Measurements from ENCODE around the gene BHLHE40. TPM values are rescaled to one million over a fixed set of nuclear protein-coding genes. Genes with fewer than 3 reads are reported as not detected.

BHLHE40 gene
- total and polyA plus RNA-seq, 2 donors (not counting 3 experiments of a cell fraction or from before 2014, with no cell fraction given): 40.3 to 57.9 TPM

- peaks cover 35% of the 10 kb centered on the region for H3K4me1 ChIP-seq (ENCODE audit: control insufficient read depth, extremely low read depth, insufficient read depth, low read length)
- H3K27me3 ChIP-seq (ENCODE audit: control insufficient read depth in 2 of 2, insufficient read depth in 2 of 2, low read length in 2 of 2): no peaks in the 10 kb centered on the region
- no peaks in the 10 kb centered on the region for H3K36me3 ChIP-seq (ENCODE audit: control insufficient read depth in 2 of 2, extremely low read depth in 1 of 2, insufficient read depth in 2 of 2, low read length in 2 of 2)
- H3K4me2 ChIP-seq (ENCODE audit: insufficient read depth, low read length): no peak overlapping the region
- no peaks in the 10 kb centered on the region for H4K20me1 ChIP-seq (replicated peaks; ENCODE audit: control insufficient read depth, extremely low read depth, insufficient read depth, low read length)
- no peaks in the 10 kb centered on the region for H3K9me3 ChIP-seq (replicated peaks; ENCODE audit: control insufficient read depth, insufficient read depth, low read length)
- H2AFZ ChIP-seq (ENCODE audit: low read depth, low read length): peak overlapping the region; percentile 81
- DNase-seq (ENCODE audit: low read depth, low spot score) (no peak), FAIRE-seq (peak; percentile 67)
- no peak for TF ChIP-seq EZH2 (IDR thresholded peaks at IDR 0.05; ENCODE audit: borderline replicate concordance, low read depth, low read length, severe bottlenecking)
- peak; percentile 38 for TF ChIP-seq FOS (IDR thresholded peaks at IDR 0.05; ENCODE audit: borderline replicate concordance, insufficient read depth, low read length)
- no peak overlapping the region for H3K4me3 ChIP-seq (replicated peaks in 1 of 3; ENCODE audit: insufficient read depth in 1 of 3, low read depth in 1 of 3, low read length in 3 of 3)
- no peak overlapping the region for H3K9ac ChIP-seq (replicated peaks; ENCODE audit: extremely low read depth, insufficient read depth, low read length)
- CTCF ChIA-PET: interaction anchor here (0.6 to 1.9 kb wide), 9 partner anchors 10 to 33 kb away, joined by 3 to 8 read pairs (median 4); no protein-coding TSS in a partner anchor
- peak overlapping the region; percentile 5 for H3K27ac ChIP-seq (ENCODE audit: insufficient read depth, low read depth, low read length)
- dilution Hi-C loops (cut with MboI; ENCODE audit: extremely low pct_ligation_motif_present, low sequenced_read_pairs) (no loop called here), intact Hi-C loops (cut with micrococcal nuclease) (no loop called here)
- BruUV-seq (replicated peaks): no TSS peak
- no peaks in the 10 kb centered on the region for H3K9me1 ChIP-seq (replicated peaks; ENCODE audit: control insufficient read depth, extremely low read depth, insufficient read depth, low read length)
- H3K79me2 ChIP-seq (ENCODE audit: control insufficient read depth, insufficient read depth, low read length): no peaks in the 10 kb centered on the region
- POLR2A ChIA-PET: interaction anchor here (0.7 kb wide), 1 partner anchor 709 kb away, joined by 3 read pairs; no protein-coding TSS in a partner anchor
Observed at GRCh38 chr3:5013021-5013906, 34.0 kb downstream of the BHLHE40 start.

GRCh38 chr3:5014391-5014790 is 35.2 kb downstream of the BHLHE40 start:
- H4K20me1 ChIP-seq (replicated peaks; ENCODE audit: control insufficient read depth, extremely low read depth, insufficient read depth, low read length): no peaks in the 10 kb centered on the region
- no peak overlapping the region for H3K9ac ChIP-seq (replicated peaks; ENCODE audit: extremely low read depth, insufficient read depth, low read length)
- CTCF ChIA-PET: interaction anchor here (0.7 kb wide), 1 partner anchor 35 kb away, joined by 3 read pairs; the partner anchor contains the start of gene BHLHE40
- POLR2A ChIA-PET: no interaction called here
- no peak overlapping the region for H2AFZ ChIP-seq (ENCODE audit: low read depth, low read length)
- no peaks in the 10 kb centered on the region for H3K9me3 ChIP-seq (replicated peaks; ENCODE audit: control insufficient read depth, insufficient read depth, low read length)
- FAIRE-seq (no peak), DNase-seq (ENCODE audit: low read depth, low spot score) (no peak)
- no TSS peak for BruUV-seq (replicated peaks)
- H3K79me2 ChIP-seq (ENCODE audit: control insufficient read depth, insufficient read depth, low read length): no peaks in the 10 kb centered on the region
- no peaks in the 10 kb centered on the region for H3K9me1 ChIP-seq (replicated peaks; ENCODE audit: control insufficient read depth, extremely low read depth, insufficient read depth, low read length)
- TF ChIP-seq CTCF (IDR thresholded peaks at IDR 0.05; ENCODE audit: extremely low read depth in 1 of 2, insufficient read depth in 1 of 2, low read depth in 1 of 2, low read length in 2 of 2) (no peak), POLR2AphosphoS5 (IDR thresholded peaks at IDR 0.05; ENCODE audit: insufficient read depth, low read depth, low read length) (no peak), FOS (IDR thresholded peaks at IDR 0.05; ENCODE audit: borderline replicate concordance, insufficient read depth, low read length) (no peak), MYC (IDR thresholded peaks at IDR 0.05; ENCODE audit: low read depth, low read length) (no peak), JUN (IDR thresholded peaks at IDR 0.05; ENCODE audit: borderline replicate concordance, insufficient read depth, insufficient read length, low read depth) (no peak), EZH2 (IDR thresholded peaks at IDR 0.05; ENCODE audit: borderline replicate concordance, low read depth, low read length, severe bottlenecking) (no peak), MAX (IDR thresholded peaks at IDR 0.05; ENCODE audit: insufficient read depth, insufficient read length) (no peak), POLR2A (IDR thresholded peaks at IDR 0.05; ENCODE audit: low read depth, low read length) (no peak), GATA2 (IDR thresholded peaks at IDR 0.05; ENCODE audit: insufficient read depth, insufficient read length, low read depth, low read length) (no peak)
- H3K27ac ChIP-seq (ENCODE audit: insufficient read depth, low read depth, low read length): no peak overlapping the region
- peaks cover 35% of the 10 kb centered on the region for H3K4me1 ChIP-seq (ENCODE audit: control insufficient read depth, extremely low read depth, insufficient read depth, low read length)
- no peaks in the 10 kb centered on the region for H3K27me3 ChIP-seq (ENCODE audit: control insufficient read depth in 2 of 2, insufficient read depth in 2 of 2, low read length in 2 of 2)
- no peaks in the 10 kb centered on the region for H3K36me3 ChIP-seq (ENCODE audit: control insufficient read depth in 2 of 2, extremely low read depth in 1 of 2, insufficient read depth in 2 of 2, low read length in 2 of 2)
- intact Hi-C loops (cut with micrococcal nuclease): no loop called here
- H3K4me2 ChIP-seq (ENCODE audit: insufficient read depth, low read length): no peak overlapping the region
- dilution Hi-C loops (cut with MboI; ENCODE audit: extremely low pct_ligation_motif_present, low sequenced_read_pairs): no loop called here
- H3K4me3 ChIP-seq (replicated peaks in 1 of 3; ENCODE audit: insufficient read depth in 1 of 3, low read depth in 1 of 3, low read length in 3 of 3): no peak overlapping the region
